Stimulated activated CD4-positive, alpha-beta T cell treated with anti-CD3 and anti-CD28 coated beads, Interleukin-1b, Interleukin-23, amount 100 ng/mL, for 1 hour (primary cell): ENCODE measurements around the gene DUSP8.

Experiments
- DNase-seq, 2 donors: peaks; one replicate each; pipeline ENCODE4 v3.0.0-alpha.2; 2020; ENCODE audit warnings: low read depth in 2 of 2

DUSP8 gene

DNA sequence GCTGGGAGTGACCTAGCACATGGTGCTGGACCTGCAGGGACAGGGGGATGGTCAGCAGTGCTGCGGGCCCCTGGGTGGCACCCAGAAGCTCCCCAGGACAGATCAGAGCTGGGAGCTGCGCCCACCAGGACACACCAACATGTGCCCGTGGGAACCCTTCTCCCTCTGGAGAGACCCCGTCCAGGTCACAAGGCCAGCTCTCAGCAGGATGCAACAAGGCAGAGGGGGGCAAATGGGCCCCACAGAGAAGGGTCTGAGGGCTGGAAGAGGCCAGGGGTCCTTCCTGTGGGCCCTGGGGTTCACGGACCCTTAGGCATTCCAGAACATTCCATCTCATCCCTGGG, 6.2 kb downstream of the DUSP8 start:
- DNase-seq = no peak

DNA sequence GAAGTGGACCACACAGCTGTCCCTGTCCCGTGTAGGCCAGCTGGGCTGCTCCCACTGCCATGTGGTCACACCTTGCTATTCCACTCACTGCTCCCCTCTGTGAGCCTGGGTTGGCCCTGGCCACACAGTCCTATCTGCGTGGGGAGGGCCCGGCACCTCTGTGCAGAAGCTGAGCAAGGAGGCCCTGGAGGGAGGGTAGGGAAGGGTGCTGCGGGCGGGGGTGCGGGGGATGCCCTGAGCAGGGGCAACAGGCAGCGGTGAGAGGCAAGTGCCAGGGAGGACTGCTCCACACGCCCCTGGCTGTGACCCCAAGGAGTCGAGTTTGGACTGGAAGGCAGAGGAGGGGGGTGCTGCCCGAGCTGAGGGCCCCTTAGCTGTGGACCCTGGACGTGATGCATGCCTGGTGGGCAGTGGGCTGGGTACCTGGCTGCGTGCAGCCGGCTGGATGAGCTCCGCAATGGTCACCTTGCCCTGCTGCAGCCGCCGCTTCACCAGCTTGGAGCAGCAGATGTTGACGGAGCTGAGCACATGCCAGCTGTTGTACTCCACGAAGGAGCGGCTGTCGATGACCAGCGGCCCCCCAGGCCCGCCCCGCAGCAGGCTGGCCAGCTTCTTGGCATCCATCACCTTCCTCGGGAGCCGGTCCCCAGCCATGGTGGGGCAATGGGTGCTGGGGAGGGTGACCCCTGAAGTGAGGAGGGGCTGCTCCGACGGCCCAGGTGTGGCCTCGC, 6.7 kb downstream of the DUSP8 start:
- DNase-seq = no peak

DNA sequence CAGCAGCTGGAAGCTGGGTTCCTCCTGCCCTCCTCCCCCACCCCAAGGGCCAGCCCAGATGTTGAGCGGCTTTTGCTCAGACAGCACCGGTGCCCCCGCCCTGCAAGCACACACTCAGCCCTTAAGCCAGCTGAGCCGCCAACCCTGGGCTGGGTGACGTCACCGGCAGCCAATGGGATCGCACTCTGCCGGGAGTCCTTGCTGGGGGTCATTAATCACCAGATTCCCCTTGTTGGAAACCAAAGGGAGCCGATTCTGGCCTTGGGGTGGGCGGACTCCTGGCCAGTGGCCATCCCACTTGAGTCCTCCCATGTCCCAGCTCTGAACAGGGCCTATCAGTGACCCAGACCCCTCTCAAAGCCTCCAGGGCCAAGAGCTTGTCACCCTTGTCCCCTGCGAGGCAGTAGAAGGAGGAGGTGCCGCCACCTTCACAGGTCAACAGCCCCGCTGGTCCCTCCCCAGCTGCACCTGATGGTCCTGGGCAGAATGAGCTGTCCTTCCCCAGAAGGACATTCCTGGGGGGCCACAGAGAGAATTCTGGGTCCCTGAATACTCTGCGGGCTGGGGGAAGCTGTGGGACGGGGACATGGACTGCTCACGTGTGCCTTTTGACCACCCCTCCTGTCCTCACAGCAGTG, 7.4 kb downstream of the DUSP8 start:
- no peak for DNase-seq

DNA sequence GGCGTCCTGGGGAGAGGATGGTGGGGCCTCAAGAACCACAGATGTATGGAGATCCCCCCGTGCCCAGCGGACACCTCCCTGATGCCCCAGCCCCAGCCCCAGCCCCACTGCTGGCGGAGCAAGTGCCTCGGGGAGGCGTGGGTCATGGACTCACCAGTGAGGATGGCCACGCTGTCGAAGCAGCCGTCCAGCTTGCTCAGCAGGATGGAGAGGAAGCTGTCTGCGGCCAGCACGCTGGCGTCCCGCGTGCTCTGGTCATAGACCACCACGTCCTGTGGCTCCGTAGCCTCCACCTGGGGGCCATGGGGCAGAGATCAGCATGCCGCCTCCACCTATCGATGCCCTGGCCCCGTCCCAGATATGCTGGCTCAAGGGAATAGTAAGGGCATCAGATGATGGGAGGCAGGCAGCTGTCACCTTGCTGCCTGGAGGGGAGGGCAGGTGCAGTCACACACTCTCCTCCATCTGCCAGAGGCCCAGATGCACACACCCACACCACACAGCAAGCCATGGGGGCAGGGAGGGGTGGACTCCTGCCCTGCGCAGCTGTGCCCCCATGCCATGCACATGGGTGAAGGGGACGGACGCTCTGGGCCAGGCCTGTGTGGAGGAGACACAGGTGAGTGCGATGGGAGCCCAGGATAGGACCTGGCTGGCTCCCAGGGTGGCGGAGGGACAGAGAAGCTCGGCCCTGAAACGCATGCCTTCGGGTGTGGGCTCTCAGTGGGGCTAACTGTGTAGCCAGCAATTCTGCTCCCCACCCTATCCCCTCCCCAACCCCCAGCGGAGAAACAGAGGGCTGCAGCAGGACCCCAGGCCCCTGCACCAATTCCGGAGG, 8.2 kb downstream of the DUSP8 start:
- DNase-seq = no peak

DNA sequence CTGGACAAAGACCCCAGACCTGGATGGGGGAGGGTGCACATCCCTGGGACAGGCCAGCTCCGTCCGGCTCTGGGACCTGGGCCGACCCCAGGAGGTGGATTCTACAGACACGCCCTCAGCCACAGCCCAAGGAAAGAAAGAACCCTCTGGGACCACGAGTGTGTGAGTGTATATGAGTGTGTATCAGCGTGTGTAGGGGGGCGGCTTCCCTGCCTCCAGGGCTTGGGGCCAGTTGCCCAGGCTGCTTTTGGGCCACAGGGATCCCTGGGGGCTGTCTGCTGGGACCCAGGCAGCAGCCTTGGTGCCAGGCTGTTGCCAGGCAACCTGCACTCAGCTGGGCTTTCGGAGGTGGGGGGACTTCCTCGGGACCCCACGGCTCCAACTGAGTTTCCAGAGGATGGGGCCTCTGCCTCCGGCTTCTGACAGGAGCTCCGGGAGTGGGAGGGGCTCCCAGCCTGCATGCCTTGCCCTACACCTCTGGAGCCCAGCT, 8.9 kb downstream of the DUSP8 start:
- DNase-seq = no peak

DNA sequence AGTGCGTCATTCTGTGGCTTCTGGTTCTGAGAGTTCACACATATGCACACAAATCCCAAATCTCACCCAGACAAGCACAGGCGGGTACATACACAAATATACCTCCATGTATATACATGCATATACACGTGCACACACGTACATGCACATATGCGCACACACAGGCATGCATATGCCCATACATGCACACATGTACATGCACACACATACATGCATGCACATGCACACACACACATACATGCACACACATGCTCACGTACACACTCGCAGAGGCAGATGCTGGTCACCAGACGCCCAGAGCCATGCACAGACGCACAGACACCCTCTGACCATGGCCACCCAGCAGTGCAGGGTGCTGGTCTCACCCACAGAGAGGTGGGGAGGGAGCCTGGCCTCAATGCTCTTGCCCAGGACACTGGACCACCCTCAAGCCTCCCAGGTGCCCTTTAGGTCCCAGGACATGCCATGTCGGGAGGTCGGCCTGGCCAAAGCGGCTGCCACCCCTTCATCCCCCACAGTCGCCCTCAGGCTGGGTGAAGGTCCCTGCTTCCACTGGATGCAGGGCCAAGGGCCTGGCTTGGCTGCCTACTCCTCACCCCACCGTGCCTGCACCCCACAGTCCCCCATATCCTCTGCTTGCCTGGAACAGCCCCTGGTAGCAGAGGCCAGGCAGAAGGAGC, 9.5 kb downstream of the DUSP8 start:
- no peak for DNase-seq

DNA sequence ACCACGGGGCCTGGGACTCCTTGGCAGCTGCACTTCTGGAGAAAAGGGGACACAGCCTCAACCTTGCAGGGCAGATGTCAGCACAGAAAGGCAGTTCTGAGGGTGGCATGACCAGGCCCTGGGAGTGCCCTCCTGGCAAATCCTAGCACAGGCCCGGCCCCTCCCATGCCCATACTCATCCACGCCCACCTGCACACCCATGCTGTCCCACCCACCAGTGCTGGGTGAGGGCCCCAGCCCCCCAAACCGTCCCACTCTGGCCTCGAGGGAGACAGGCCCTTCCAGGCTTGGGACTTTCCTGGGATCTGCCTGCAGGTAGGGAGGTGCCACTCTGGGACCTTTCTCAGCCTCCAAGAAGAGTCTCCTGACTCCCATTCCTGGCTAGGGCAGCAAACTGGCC, 10.1 kb downstream of the DUSP8 start:
- DNase-seq = no peak

DNA sequence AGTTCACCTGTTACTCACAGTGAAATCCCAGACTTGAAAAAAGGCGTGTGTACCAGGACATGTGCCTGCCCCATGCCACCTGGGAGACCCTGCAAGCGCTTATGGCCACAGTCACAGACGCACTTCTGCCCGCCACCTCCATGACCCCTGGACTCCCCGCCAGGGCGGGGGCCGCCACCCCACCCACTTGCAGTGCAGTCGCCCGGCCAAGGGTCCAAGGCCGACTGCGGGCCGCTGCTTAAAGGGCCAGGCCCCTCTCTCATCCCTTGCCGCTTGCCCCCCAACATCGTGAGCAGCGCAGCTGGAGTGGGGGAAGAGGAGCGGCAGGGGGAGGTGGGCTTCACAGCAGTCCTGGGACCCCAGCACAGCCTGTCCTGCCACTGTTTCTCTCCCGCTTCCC, 10.8 kb downstream of the DUSP8 start:
- DNase-seq = no peak

DNA sequence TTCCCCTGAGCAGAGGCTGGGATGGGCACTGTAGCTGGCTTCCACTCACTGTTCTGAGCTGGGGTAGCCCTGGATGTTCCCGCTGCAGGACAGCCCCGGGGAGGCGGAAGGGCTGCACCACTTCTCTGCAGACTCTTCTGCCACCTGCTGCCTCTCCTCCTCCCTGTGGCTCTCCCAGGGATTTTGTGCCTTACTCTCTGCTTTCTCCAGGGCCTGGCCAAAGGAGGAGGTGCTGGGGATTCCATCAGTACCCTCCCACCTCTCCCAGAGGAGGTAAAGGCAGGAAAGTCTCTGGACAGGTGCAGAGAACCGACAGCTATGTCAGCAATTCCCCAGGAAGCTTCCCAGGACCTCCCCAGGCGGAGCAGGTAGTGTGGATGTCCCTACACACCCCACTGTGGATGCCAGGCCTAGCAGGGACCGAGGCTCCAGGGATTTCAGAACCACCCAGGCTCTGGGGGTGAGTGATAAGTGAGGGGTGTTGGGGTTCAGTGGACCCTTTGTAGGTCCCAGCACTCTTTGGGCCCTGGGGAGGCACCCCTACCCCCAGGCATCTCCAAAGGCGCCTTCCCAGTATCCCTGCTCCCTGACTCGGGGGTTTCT, 11.3 kb downstream of the DUSP8 start:
- no peak for DNase-seq

DNA sequence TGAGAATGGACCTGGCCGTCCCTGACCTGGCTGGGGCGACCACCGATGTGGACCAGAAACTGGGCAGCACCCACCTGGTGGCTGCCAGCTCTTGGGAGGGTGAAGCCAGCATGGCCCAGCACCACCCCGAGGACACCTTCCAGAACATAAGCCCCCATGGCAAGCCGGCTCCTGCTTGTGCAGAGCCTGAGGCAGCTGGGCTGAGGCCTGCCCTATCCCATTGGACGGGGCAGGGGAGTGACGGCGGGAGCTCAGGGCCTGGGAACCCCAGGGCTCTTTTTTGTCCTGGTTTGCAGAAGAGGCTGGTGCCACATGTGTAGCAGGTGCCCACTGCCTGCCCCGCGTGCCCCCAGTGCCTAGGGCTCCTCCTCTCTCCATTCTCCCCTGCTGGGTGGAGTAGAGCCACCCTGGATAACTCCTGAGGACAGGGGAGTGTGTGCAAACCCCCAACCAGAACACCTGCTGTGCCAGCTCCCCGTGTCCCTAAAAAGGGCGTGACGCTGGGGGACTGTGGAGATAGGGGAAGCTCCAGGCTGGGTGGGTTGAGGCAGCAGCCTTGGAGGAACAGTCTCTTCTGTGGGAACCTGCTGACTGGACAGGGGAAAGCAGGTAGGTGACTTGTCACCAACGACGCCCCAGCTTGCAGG, 11.9 kb downstream of the DUSP8 start:
- DNase-seq = no peak

DNA sequence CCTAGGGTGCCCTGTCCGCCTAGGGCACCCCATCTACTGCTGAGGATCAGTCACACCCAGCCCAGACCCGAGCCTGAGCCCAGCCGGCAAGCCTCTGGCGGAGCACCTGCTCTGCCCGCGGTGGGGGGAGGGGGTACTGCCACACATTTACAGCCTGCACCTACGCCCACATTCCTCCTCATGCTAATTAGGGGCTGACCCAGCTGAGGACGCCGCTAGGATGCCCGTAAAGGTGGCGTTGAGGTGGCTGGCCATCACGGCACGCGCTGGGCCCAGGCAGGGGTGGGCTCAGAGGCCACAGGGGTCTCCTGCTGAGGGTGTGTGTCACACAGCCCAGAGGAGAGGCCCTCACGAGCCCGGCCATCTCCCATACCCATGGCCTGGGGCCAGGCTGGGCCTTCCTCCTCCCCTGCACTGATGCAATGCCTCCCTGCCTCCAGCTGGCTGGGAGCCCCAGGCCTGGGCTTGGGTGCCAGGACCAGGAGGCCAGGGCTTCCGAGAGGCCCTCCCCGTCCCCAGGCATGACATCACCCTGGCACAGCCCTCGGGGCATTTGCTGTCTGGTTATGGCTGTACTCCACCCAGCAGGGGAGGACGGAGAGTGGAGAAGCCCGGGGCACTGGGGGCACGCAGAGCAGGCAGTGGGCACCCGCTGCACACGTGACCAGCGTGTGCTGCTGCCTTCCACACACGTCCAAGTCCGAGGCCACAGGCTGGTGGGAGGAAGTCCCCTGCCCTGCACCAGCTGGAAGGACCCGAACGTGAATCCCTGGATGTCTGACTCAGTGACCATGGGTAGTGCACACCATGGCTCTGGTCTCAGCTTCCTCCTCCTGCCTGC, 12.7 kb downstream of the DUSP8 start:
- no peak for DNase-seq

DNA sequence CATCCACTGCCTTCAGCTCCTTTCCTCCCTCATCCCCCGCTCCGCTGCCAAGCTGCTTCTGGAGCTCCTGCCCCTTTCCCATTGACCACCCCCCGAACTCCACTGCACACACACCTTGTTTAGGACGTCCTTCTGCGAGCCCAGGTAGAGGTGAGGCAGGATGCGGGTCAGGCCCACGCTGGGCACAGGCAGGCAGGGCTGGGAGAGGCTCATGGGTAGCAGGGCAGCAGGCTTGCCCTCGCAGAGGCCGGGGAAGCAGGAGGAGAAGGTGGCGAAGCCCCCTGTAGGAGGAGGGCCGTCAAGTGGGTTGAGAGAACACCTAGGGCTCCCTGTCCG, 13.3 kb downstream of the DUSP8 start:
- no peak for DNase-seq

DNA sequence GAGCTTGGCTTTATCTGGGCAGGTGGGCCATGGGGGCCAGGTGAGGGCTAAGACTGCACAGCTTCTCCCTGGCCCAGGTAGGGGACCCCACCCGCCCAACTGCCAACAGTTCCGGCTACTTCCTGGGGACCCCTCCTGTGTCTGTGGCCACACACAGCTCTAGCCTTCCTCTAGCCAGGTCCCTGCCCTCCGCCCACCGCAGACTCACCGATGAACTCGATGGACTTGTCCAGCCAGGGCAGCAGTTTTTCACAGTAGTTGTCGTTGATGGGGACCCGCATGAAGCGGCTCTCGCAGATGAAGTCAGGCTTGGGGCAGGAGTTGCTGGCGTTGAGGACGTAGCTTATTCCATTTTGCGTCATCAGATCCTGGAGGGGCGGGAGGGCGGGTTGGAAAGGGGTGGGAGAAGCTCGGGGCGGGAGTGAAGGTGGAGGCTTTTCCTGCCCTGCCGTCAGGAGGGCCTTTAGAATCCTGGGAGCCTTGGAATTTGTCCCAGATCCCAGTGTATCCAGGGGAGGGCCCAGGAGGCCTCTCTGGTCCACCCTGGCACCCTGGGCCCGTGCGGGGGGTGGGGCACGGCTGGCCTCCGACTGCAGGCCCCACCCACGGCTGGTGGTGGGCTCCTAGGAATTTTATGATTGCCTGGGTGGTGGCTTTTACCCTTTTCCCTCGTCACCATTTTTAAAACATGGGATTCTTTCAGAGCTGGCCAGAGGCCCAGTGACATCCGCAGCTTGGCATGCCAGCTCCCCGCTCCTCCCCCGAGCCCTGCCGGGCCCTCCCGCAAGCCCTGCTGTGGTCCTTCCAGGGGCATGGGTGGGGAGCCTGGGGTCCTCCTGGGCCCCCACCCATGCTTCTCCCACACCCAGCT, 13.9 kb downstream of the DUSP8 start:
- DNase-seq = no peak

DNA sequence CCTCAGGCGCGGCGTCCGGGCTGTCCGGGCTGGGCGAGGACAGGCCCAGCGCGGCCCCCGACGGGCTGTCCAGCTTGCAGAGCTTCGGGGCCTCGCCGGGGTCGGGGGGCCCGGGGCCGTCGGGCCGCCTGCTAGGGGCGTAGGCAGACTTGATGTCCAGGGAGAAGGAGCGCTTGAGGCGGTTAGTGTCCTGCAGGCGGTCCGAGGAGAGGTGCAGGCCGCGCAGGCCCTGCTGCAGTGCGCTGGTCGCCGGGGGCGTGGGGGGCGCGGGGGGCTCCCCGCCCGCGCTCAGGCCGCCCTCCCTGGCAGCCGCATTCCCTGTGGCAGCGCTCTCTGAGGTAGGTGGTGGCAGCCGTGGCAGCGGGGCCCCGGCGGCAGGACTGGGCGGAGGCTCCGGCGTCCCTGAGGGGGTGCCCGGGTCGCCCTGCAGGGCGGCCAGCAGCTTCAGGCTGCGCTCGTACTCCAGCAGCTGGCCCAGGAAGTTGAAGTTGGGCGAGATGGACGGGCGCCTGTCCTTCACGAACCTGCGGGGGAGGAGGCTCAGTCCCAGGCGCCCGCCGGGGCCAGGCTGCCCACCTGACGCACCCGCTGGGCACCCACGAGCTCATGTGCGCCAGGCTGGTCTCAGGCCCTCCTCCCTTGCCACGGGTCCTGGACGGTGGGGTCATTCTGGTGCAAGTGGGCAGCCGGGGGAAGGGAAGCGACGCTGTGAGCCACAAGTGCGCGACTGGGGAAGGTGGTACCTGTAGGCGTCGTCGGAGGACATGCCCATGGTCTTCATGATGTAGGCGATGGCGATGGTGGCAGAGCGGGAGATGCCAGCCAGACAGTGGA, 14.8 kb downstream of the DUSP8 start:
- no peak for DNase-seq

DNA sequence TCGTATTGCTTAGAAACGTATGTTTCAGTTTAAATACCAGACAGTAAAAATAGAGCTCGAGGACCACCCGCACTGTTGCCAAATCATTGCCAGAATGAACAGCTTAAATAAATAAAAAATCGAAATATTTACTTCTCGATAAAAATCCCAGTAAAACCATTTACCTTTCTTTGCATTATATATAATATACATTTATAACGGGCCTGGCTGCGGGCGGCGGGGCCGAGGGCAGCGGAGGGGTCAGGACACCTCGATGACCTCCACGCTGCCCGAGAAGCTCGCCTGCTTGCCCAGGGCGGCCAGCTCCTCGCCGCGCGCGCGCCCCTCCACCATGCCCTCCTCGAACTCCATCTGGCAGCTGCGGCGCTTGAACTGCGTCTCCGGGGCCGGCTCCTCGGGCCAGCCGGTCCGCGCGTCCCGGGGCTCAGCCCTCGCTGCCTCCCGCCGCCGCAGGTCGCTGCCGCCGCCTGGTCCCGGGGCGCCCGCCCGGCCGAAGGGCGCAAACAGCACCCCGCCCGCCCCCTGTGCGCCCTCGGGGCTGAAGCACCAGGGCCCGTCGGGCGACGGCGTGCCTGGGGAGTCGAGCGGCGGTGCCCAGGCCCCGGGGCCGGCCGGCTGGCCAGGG, 15.7 kb downstream of the DUSP8 start:
- no peak for DNase-seq

DNA sequence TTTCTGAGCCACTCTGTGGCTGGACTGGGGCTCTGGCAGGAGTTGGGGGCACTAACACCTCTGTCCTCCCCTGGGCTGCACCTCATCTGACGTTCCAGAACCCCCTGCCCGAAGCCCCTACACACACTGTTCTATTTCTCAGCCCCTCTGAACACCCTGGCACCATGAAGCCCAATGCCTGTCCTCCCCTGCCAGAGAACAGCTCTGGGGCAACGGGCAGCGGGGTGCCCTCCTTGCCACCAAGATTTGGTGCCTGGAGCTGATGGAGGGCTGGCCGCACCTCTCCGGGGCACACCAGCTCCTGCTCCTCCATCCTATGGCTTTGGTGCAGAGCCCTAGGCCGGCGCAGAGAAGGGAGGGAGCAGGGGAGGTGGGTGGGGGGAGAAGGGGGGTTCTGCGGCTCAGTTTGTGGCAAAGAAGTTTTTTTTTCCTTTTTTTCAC, 16.3 kb downstream of the DUSP8 start:
- DNase-seq = no peak

DNA sequence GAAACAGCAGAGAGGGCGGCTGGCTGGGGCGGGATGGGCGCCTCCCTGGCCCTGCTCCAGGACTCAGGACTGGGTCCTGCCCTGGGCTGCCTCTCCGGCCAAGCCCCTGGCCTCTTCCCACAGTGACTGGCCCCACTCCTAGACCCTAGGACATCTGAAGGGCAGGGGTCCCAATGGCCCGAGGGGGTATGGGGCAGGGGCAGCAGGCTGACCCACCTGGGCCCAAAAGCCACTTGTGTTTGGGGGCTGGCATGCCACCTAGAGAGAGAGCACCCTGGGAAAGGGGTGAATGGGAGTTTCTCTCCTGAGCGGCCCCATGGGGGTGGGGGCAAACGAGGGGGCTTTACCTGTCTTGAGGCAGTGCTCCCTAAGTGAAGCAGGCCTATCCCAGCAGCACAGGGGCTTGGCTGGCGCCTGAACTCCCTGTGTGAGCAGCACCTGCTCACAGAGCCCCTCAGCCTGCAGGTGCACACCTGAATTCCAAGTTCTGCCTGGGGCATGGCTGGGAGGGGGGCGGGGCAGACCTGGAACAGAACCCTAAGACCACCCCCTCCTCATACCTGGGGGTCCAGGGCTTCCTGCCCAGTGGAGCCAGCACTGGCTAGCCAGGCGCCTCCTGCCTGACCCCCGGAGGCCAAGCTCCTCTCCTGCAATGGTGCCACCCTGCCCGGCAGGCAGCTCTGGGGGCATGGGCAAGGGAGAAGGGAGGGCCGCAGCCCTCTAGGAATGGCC, 16.9 kb downstream of the DUSP8 start:
- DNase-seq = no peak
